Frontal cortex (tissue), 4 donors: ENCODE measurements around the gene OTX2. TPM values are rescaled to one million over a fixed set of nuclear protein-coding genes. Genes with fewer than 3 reads are reported as not detected.

Experiments used
- DNase-seq, 2 donors: peaks; one replicate each; pipeline ENCODE4 v3.0.0; 2012; ENCODE audit warnings: low spot score in 2 of 2
- FAIRE-seq: peaks from 2 replicates; lab custom pipeline; 2012; peaks lifted over from hg19 to GRCh38; lab: Jason Lieb, UNC
- total RNA-seq: library from RNA; depleted of rRNA; stranded (reverse); fragments of >200 nt; gene quantifications from one replicate; pipeline ENCODE4 v1.2.3, GENCODE V29; 2014
- donor health status: control.
- donor health status: control.
- donor health status: control.

Gene OTX2
- total RNA-seq, 1 donor from 2014 or later = 0.41 TPM

GRCh38 chr14:56813143-56813551 is 2.9 kb upstream of the OTX2 start:
- FAIRE-seq (no peak), DNase-seq (no peak)

GRCh38 chr14:56812364-56813141 is 2.3 kb upstream of the OTX2 start:
- DNase-seq = no peak
- FAIRE-seq = no peak

DNA sequence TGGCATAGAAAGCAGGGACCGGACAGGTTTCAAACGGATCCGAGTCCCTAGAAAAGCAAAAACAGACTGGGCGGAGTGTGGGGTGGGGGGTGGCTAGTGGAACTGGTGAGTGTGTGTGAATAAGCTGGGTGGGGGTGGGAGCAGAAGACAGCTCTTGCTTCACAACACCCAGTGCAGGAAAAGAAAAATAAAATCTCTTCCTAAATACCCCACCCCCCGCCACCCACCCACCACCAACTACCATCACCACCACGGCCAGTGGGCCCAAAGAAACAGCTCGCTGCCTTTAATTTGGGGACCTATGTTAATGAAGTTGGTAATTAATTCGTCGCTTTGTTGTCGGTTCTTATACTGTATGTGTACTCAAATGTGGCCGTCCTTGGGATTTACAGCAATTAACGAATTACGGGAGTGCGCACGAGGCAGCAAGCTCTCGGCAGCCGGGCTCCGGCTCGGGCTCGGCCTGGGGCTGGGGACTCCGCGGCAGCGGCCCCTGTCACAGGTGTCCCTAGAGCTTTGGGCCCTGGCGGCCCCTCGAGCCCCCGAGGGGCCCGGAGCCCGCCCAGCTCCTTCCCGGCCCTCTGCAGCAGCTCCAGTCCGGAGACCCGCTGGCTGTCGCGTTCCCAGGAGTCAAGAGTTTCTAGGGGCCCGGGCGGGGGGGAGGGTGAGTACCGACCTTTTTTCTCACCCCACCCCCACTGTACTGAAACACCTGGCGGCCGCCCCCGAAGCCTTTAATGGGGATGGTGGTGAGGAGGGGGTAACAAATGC is 1.5 kb upstream of the OTX2 start:
- DNase-seq (no peak), FAIRE-seq (no peak)

DNA sequence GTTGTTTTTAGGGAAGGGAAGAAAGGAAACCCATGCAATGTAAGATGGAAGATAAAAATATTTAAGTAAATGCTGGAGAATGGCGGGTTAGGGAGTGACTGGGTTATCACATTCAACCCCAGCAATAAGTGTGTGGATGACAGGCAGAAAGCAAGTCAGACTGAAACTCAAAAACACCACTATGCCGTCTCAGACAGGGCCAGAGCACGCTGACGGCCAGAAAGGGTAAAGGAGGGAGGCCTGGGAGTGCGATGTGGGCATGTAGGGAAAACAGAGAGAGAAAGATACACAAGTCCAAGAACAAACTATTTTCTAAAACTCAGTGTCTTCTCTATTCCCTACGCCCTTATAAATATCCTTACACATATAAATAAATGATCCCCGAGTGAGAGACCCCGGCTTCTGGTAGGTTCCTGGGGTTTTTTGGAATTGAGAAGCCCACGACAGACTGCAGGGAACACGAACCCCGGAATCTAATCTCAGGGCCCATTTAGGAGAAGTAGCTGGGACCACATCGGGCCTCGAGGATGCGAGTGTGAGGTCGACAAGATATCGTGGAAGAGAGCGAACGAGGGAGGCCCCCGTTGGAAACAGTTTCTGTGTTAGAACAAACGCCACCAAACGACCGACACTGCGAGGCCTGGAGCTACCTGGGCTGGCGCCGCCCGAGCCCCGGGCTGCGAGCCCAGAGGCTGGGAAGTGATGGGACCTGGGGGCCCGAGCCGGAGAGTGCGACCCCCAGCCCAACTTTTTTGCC is 735 bp upstream of the OTX2 start:
- DNase-seq (no peak), FAIRE-seq (no peak)

- no peak for DNase-seq
- FAIRE-seq = no peak
Observed at GRCh38 chr14:56809270-56810146, 771 bp downstream of the OTX2 start.

DNA sequence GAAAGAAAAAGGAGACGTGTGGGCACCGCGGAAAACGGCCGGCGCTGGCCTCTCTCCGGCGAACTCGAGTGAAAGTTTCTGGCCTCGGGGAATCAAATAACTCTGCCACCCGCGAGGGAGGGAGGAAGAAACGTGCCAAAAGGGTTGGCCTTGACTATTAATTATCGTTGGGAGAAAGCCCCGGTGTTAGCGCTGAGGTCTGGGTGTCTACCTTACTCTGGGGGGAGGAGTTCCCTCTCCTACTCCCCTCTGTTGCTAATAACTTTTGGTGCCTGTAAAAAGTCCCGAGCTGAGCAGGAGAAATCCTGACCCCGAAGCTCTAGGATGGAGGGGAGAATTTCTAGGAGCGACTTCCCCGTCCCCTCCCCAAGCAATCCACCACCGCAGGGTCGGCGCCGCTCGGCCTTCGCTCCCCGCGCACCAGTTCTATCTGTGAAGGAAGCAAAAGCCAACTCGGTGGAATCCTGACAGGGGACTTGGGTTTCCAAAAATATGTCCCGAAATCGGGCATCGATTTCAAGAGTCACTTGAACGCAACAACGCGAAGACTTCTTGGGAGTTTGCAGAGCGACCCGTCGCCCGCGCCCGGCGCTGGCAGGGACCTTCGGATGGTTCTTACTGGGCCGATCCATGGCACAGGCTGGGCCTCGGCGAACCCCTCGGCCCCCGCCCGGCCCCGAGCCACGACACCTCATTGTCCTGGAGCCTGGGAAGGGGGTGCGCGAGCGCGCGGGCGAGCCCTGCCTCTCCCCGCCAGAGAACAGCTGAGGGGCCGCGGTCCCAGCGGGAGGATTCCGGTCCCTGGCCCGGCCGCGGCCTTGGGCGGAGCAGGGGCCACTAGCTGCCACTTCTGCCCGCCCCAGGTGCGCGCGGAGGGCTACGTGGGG is 1.7 kb downstream of the OTX2 start:
- no peak for FAIRE-seq

GRCh38 chr14:56808110-56808382 is 2.2 kb downstream of the OTX2 start:
- DNase-seq = no peak

More for the DNA sequence above, 1.7 kb downstream of the OTX2 start:
- DNase-seq = no peak

DNA sequence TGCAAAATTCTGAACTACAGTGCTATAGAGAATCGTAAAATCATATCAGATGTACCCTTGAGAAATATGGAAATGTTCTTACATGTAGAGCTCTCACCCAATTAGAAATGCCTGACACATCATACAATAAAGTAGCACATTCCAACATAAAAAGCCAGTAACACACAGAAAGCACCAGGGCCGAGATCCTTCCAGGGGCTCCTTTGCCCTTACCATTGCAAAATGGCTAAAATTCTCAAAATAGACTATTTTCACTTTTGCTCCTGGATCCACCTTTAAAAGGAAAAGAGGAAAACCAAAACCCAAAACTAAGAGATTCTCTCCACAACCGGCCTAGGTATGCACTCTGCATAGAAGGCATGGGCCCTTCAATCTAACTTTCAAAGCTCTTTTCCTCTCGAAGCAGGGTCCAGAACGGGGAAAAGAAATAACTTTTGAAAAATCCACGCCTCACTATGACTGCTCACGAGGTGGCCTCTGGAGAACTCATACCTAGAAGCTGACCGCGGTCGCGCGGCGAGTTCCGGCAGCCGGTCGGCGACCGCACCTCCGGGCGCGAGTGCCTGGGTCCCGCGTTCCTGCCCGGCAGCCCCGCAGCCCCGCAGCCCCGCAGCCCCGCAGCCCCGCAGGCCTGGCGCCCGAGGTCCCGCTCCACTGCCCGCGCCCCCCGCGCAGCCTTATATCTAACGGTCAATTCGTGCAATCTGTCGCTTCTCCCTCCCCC is 2.7 kb downstream of the OTX2 start:
- DNase-seq (no peak), FAIRE-seq (no peak)

More at GRCh38 chr14:56808110-56808382, 2.2 kb downstream of the OTX2 start:
- FAIRE-seq = no peak

- no peak for FAIRE-seq
- DNase-seq = no peak
Observed at GRCh38 chr14:56806760-56807159, 3.5 kb downstream of the OTX2 start.

- FAIRE-seq (no peak), DNase-seq (no peak)
Observed at GRCh38 chr14:56805992-56806727, 4.1 kb downstream of the OTX2 start.

DNA sequence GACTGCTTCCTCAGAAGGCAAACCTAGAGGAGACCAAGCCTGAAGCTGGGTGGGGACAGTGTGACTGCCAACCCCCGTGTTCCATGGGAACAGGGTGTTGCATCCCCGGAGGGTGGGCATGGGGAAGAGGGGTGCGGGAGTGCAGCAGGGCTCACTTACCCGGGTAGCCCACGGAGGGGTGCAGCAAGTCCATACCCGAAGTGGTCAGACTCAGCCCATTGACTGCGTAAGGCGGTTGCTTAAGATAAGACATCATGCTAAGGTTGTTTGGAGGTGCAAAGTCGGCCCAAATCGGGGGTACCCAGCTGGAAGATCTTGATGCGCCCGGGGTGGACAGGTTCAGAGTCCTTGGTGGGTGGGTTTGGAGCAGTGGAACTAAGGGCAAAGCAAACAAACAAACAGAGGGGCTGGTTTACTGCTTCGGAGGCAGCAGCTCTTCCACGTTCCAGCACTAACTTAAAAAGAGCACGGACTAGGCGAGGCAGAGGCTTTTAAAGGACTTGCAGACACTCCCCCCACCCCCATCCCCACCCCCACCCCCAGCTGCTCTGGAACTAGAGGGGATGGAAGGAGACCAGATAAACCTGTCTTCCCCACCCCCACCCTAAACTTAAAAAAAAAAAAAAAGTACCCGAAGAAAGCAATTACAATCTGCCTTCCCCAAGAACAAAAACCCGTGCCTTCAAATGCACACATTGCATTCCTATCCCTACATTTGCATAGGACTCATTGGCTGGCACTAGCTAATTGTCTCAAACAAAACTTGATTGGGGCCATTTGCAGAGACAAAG is 4.9 kb downstream of the OTX2 start:
- FAIRE-seq (no peak), DNase-seq (no peak)

DNA sequence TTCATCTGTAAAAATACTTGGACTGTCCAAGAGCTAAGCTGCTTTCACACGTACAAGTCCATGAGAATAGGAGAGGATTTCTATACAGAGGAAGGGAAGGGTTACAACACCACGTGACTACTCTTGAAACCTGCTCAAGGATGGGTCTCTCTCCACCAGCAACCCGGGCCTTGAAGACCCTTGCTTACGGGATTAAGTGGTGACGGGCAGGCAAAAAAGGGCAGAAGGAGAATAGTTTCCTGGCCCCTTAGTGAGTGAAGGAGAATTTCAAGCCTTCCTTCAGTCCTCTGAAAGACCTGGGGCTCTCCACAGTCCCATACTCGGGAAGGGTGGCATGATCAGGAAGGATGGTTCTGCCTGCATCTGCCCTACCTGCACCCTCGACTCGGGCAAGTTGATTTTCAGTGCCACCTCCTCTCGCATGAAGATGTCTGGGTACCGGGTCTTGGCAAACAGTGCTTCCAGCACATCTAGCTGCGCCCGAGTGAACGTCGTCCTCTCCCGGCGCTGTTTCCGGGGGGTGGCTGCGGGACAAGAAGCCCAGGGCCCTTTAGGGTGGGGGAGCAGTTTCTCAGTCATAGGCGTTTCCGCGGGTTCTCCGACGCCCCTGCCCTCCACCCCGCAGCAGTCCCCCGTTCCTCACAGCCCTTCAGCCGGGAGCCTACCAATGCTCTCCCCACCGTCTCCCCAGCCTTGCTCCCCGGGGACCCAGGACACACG is 6.3 kb downstream of the OTX2 start:
- DNase-seq (no peak), FAIRE-seq (no peak)

DNA sequence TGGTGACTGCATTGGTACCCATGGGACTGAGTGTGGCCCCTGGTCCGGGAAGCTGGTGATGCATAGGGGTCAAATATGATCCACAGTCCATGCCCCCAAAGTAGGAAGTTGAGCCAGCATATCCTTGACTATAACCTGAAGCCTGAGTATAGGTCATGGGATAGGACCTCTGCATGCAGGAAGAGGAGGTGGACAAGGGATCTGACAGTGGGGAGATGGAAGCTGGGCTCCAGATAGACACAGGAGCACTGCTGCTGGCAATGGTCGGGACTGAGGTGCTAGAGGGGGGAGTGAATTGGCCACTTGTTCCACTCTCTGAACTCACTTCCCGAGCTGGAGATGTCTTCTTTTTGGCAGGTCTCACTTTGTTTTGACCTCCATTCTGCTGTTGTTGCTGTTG is 8.4 kb downstream of the OTX2 start:
- DNase-seq = no peak
- no peak for FAIRE-seq

DNA sequence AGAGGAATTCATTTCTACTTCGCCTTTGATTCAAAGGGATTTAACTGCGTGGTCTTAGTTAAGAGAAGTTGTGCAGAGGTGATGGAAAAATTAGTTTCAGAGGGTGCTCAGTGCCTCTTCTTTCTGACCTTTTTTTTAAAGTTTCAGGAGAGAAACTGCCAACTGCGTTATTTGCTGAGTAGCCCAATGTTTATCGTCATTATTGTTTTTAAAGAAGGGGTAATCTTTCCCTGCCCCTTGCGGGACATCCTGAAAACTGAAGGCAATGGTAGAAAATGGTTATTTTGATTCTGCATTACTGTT is 11.0 kb downstream of the OTX2 start:
- FAIRE-seq = no peak
- no peak for DNase-seq

GRCh38 chr14:56798447-56799342 is 11.6 kb downstream of the OTX2 start:
- FAIRE-seq (no peak), DNase-seq (no peak)
